HCT116 (cell line): ENCODE results near the gene TSPAN2.

Experiments used
- CEBPB ChIP-seq: IDR thresholded peaks from 2 replicates; pipeline ENCODE4 v1.6.1; 2012; ENCODE audit warnings: low read depth
- FOSL1 ChIP-seq: IDR thresholded peaks from 2 replicates; pipeline ENCODE4 v1.6.1; 2012; ENCODE audit warnings: low read depth
- POLR2A ChIP-seq: IDR thresholded peaks from 2 replicates; pipeline ENCODE4 v1.7.0; 2011; ENCODE audit warnings: borderline replicate concordance; ENCODE audit not compliant: insufficient read depth, insufficient read length; ENCODE audit errors: extremely low read depth
- POLR2AphosphoS5 ChIP-seq: IDR thresholded peaks from 2 replicates; pipeline ENCODE4 v1.6.1; 2011; ENCODE audit warnings: mild to moderate bottlenecking, low read depth, low read length, moderate library complexity
- RAD21 ChIP-seq: IDR thresholded peaks from 2 replicates; pipeline ENCODE4 v1.6.1; 2012; ENCODE audit warnings: low read depth, mild to moderate bottlenecking
- SIN3A ChIP-seq: IDR thresholded peaks from 2 replicates; pipeline ENCODE4 v1.6.1; 2012; ENCODE audit warnings: low read depth
- ZFX ChIP-seq: fragments of 450-650 bp; IDR thresholded peaks from 2 replicates; pipeline ENCODE4 v1.6.1; 2017
- ZNF274 ChIP-seq: fragments of 200-500 bp; sonication (Bioruptor generic); IDR thresholded peaks from 2 replicates; pipeline ENCODE4 v1.6.1; 2014; ENCODE audit warnings: mild to moderate bottlenecking, low read depth, low read length, inconsistent platforms
- TF ChIP-seq, protein P1 (sequence below): IDR thresholded peaks from 2 replicates; pipeline ENCODE4 v1.6.1; 2012
- TF ChIP-seq, protein P2 (sequence below), 3 experiments: fragments of 200-600 bp in 1 of 3; sonication (generic) in 1 of 3; IDR thresholded peaks in 2 of 3; conservative IDR thresholded peaks in 1 of 3; 2 replicates each; pipeline ENCODE4 v1.5.1; 2012 to 2017; ENCODE audit warnings: low read depth in 2 of 3, low read length in 2 of 3, antibody characterized with exemption in 1 of 3, borderline replicate concordance in 1 of 3, control low read depth in 1 of 3, mild to moderate bottlenecking in 1 of 3, mixed read lengths in 1 of 3, mixed run types in 1 of 3, moderate library complexity in 1 of 3; ENCODE audit not compliant: insufficient read depth in 1 of 3

DNA sequence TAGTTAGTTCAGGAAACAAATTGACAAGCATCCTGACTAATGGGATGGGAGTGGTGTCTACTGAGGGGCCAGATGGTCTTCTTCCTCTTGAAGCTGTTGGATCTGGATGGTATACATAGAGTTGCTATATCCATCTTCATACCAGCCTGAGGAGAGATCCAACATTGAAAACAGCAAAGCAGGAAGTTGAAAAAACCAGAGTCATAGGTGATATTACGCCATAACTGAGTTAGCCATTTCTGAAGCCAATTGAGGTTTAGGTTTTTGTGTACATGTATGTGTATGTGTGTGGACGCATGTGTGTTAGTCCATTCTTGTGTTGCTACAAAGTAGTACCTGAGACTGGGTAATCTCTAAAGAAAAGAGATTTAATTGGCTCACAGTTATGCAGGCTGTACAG, 2.3 kb upstream of the TSPAN2 start:
- TF ChIP-seq CEBPB (no peak), POLR2AphosphoS5 (no peak), POLR2A (no peak), ZFX (no peak), ZNF274 (no peak), FOSL1 (no peak), SIN3A (no peak), RAD21 (no peak)
- TF ChIP-seq, protein P1, sequence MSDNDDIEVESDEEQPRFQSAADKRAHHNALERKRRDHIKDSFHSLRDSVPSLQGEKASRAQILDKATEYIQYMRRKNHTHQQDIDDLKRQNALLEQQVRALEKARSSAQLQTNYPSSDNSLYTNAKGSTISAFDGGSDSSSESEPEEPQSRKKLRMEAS: no peak
- TF ChIP-seq, protein P2, sequence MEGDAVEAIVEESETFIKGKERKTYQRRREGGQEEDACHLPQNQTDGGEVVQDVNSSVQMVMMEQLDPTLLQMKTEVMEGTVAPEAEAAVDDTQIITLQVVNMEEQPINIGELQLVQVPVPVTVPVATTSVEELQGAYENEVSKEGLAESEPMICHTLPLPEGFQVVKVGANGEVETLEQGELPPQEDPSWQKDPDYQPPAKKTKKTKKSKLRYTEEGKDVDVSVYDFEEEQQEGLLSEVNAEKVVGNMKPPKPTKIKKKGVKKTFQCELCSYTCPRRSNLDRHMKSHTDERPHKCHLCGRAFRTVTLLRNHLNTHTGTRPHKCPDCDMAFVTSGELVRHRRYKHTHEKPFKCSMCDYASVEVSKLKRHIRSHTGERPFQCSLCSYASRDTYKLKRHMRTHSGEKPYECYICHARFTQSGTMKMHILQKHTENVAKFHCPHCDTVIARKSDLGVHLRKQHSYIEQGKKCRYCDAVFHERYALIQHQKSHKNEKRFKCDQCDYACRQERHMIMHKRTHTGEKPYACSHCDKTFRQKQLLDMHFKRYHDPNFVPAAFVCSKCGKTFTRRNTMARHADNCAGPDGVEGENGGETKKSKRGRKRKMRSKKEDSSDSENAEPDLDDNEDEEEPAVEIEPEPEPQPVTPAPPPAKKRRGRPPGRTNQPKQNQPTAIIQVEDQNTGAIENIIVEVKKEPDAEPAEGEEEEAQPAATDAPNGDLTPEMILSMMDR (IDR thresholded peaks at IDR 0.05 in 2 of 3, conservative IDR thresholded peaks at IDR 0.05 in 1 of 3; ENCODE audit: borderline replicate concordance in 1 of 3, insufficient read depth in 1 of 3, low read depth in 2 of 3, low read length in 2 of 3): no peak
